Neural progenitor cell (in vitro differentiated cells): Measurements from ENCODE around the gene ZNF827.

Experiments used
- CTCF ChIP-seq: fragments of 200-600 bp; sonication (generic); IDR thresholded peaks from 2 replicates; pipeline ENCODE4 v1.5.1; 2017; ENCODE audit warnings: antibody characterized with exemption, mild to moderate bottlenecking
- EZH2 ChIP-seq: fragments of 200-600 bp; sonication (generic); IDR thresholded peaks from 2 replicates; pipeline ENCODE4 v1.6.1; 2017; ENCODE audit warnings: antibody characterized with exemption, mild to moderate bottlenecking, moderate library complexity
- EZH2phosphoT487 ChIP-seq: fragments of 200-600 bp; sonication (generic); IDR thresholded peaks from 2 replicates; pipeline ENCODE4 v1.6.1; 2017; ENCODE audit warnings: antibody characterized with exemption

GRCh38 chr4:145779319-145779801 is 159.3 kb downstream of the ZNF827 start:
- TF ChIP-seq CTCF (no peak), EZH2 (no peak), EZH2phosphoT487 (no peak)
